Lower lobe of right lung (tissue), 2 donors: ENCODE data around the gene RPL15. TPM values are rescaled to one million over a fixed set of nuclear protein-coding genes. Genes with fewer than 3 reads are reported as not detected.
A peak's percentile ranks its signal among the peaks of the same experiment; 100 is the strongest.
"Not testable (repeated sequence)": the region's sequence is repeated elsewhere in the genome, so short reads cannot be mapped to it uniquely, and the experiment has no call there.

Experiments
- ATAC-seq, 2 donors: fragments of 200-7000 bp; cut with Tn5 transposase; one replicate each; pipeline ENCODE4 v1.9.1; 2020 to 2022; ENCODE audit warnings: mild to moderate bottlenecking in 2 of 2, moderate library complexity in 2 of 2
- DNase-seq: peaks from one replicate; pipeline ENCODE4 v3.0.0-alpha.2; 2020
- H3K27ac ChIP-seq: fragments of 200-600 bp; one replicate; pipeline ENCODE4 v1.8.0; 2022
- H3K27me3 ChIP-seq: fragments of 200-600 bp; one replicate; pipeline ENCODE4 v1.8.0; 2022; ENCODE audit warnings: low read depth
- H3K36me3 ChIP-seq: fragments of 200-600 bp; one replicate; pipeline ENCODE4 v1.8.0; 2022; ENCODE audit warnings: mild to moderate bottlenecking
- H3K4me1 ChIP-seq: fragments of 200-600 bp; one replicate; pipeline ENCODE4 v1.8.0; 2022
- H3K4me3 ChIP-seq: fragments of 200-600 bp; one replicate; pipeline ENCODE4 v1.8.0; 2022; ENCODE audit warnings: mild to moderate bottlenecking
- H3K9me3 ChIP-seq: fragments of 200-600 bp; one replicate; pipeline ENCODE4 v1.8.0; 2022
- CTCF ChIP-seq: fragments of 200-600 bp; IDR thresholded peaks from one replicate; pipeline ENCODE4 v1.8.0; 2022; ENCODE audit warnings: antibody characterized with exemption, mild to moderate bottlenecking
- intact Hi-C: fragments of 100-400 bp; cut with DNase I; formaldehyde crosslinking; loops from one replicate; pipeline ENCODE4 v1.11.0; 2022
- total RNA-seq: library from RNA; stranded (reverse); fragmentation: NEBNext Ultra II Directional; extraction: Animal tissue kit (Norgen Biotek cat#: 25700); gene quantifications from one replicate; pipeline ENCODE4 v1.2.1, GENCODE V29; 2021
- donor health status: DM: no; HTN: yes; CAD: no; lungs with severe emphysema.

The RPL15 gene
- total RNA-seq, 1 donor from 2014 or later, result 1,413 TPM

GRCh38 chr3:23877329-23877980 lies 39.5 kb upstream of the RPL15 start:
- no peaks in the 10 kb centered on the region for H3K27me3 ChIP-seq
- no peak for TF ChIP-seq CTCF
- intact Hi-C loops, result no loop called here
- peaks cover 30% of the 10 kb centered on the region for H3K4me1 ChIP-seq
- H3K9me3 ChIP-seq, result no peaks in the 10 kb centered on the region
- DNase-seq (no peak), ATAC-seq (peak; percentile 67 to 74)
- no peak overlapping the region for H3K4me3 ChIP-seq
- H3K36me3 ChIP-seq, result no peaks in the 10 kb centered on the region
- H3K27ac ChIP-seq, result no peak overlapping the region

DNA sequence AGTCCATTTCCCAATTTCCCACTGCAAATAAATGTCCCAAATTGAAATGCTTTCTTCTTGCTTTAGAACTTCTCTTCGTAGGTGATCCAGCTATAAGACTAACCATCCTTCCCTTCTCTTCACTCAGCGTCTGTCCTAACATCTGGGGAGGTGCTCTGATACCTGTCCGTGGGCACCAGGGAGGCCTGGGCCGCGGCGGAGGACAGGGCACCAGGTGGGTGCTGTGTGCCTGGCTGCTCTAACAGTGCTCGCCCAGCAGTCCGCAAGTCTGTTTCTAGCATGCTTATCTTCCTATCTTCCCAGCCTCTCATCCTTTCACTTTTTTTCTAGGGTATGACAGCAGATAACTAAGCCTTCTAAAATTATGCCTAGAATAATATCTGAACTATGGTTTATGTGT lies 37.4 kb upstream of the RPL15 start:
- Histone ChIP-seq H3K4me1 (peaks cover 19% of the 10 kb centered on the region), H3K36me3 (no peaks in the 10 kb centered on the region), H3K27me3 (no peaks in the 10 kb centered on the region), H3K4me3 (no peak overlapping the region), H3K27ac (no peak overlapping the region), H3K9me3 (no peaks in the 10 kb centered on the region)
- DNase-seq (no peak), ATAC-seq (no peak)
- intact Hi-C loops, result no loop called here
- no peak for TF ChIP-seq CTCF

- no peak overlapping the region for H3K27ac ChIP-seq
- TF ChIP-seq CTCF, result no peak
- H3K4me3 ChIP-seq, result no peak overlapping the region
- no peaks in the 10 kb centered on the region for H3K9me3 ChIP-seq
- no peaks in the 10 kb centered on the region for H3K36me3 ChIP-seq
- intact Hi-C loops, result no loop called here
- DNase-seq (no peak), ATAC-seq (no peak)
- no peaks in the 10 kb centered on the region for H3K27me3 ChIP-seq
- H3K4me1 ChIP-seq, result peaks cover 16% of the 10 kb centered on the region
Measured at GRCh38 chr3:23880703-23881339, 36.1 kb upstream of the RPL15 start.

- H3K4me1 ChIP-seq, intact Hi-C loops, H3K36me3 ChIP-seq, H3K4me3 ChIP-seq, H3K27me3 ChIP-seq, H3K9me3 ChIP-seq, ATAC-seq, DNase-seq, H3K27ac ChIP-seq: not testable (repeated sequence)
Measured at GRCh38 chr3:23881993-23882392, 34.9 kb upstream of the RPL15 start.

DNA sequence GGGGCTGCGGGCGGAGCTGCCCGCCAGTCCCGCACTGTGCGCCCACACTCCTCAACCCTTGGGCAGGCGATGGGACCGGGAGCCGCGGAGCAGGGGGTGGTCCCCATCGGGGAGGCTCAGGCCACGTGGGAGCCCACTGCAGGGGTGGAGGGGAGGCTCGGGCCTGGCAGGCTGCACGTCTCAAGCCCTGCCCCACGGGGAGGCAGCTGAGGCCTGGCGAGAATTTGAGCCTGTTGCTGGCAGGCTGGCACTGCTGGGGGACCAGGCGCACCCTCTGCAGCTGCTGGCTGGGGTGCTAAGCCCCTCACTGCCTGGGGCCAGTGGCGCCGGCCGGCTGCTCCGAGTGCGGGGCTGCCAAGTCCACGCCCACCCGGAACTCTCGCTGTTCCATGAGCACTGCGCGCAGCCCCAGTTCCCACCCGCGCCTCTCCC lies 34.4 kb upstream of the RPL15 start:
- Histone ChIP-seq H3K4me3 (no peak overlapping the region), H3K36me3 (no peaks in the 10 kb centered on the region), H3K4me1 (peaks cover 3% of the 10 kb centered on the region), H3K27ac (no peak overlapping the region), H3K27me3 (no peaks in the 10 kb centered on the region), H3K9me3 (no peaks in the 10 kb centered on the region)
- DNase-seq (no peak), ATAC-seq (peak in 1 of 2 donors; percentile 15)
- intact Hi-C loops, result no loop called here
- no peak for TF ChIP-seq CTCF

- no peak overlapping the region for H3K27ac ChIP-seq
- no peak for ATAC-seq
- peak; percentile 10 for TF ChIP-seq CTCF
- no peak for DNase-seq
- peaks cover 10% of the 10 kb centered on the region for H3K4me1 ChIP-seq
- no peaks in the 10 kb centered on the region for H3K9me3 ChIP-seq
- no peak overlapping the region for H3K4me3 ChIP-seq
- H3K36me3 ChIP-seq, result no peaks in the 10 kb centered on the region
- intact Hi-C loops, result no loop called here
- H3K27me3 ChIP-seq, result no peaks in the 10 kb centered on the region
Measured at GRCh38 chr3:23884481-23884880, 32.5 kb upstream of the RPL15 start.
